Testis (tissue), 2 donors: ENCODE measurements around the gene MAP3K14.

ENCODE experiments used
- POLR2A ChIP-seq: fragments of 450-650 bp; IDR thresholded peaks from one replicate; pipeline ENCODE4 v1.6.1; 2017; ENCODE audit warnings: antibody characterized with exemption, mild to moderate bottlenecking, moderate library complexity
- TF ChIP-seq, protein P1 (sequence below), 3 experiments: fragments of 450-650 bp in 2 of 3; fragments of 200-600 bp in 1 of 3; sonication (generic) in 1 of 3; IDR thresholded peaks; one replicate each; pipeline ENCODE4 v1.5.1; 2016 to 2019; ENCODE audit warnings: antibody characterized with exemption in 3 of 3, mild to moderate bottlenecking in 2 of 3, moderate library complexity in 1 of 3

DNA sequence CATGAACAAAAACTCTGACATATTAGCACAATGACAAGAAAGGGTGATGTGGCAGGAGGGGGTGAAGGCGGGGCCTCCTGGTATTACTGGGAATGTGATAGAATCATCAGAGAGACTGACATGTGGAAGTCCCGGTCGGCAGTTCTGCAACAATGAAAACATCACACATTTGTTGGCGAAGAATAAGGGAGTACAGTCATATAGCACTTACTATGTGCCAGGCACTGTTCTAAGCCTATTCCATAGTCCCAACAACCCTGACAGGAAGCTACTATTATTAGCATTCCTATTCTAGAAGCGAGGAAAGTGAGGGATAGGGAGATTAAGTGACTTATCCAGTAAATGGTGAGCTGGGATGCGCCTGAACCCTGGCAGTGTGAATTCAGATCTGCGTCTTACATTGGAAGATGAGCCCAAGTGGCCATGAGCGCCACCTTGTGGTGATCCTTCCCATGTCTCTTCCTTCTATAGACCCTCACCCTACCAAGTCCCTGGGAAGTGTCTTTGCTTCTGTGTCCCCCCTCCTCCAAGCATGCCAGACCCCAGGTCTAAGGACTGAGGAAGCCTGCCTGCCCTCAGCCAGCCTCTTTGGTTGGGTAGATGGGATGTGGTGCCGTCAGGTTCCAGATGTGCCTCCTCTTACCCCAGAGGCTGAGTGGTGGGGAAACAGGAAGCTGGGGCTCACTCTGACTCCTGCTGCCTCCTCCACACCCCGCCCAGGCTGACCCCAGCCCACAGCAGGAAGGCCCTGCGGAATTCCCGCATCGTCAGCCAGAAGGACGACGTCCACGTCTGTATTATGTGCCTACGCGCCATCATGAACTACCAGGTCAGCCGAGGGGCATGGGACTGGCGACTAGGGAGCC is 81.2 kb downstream of the MAP3K14 start:
- TF ChIP-seq, protein P1, sequence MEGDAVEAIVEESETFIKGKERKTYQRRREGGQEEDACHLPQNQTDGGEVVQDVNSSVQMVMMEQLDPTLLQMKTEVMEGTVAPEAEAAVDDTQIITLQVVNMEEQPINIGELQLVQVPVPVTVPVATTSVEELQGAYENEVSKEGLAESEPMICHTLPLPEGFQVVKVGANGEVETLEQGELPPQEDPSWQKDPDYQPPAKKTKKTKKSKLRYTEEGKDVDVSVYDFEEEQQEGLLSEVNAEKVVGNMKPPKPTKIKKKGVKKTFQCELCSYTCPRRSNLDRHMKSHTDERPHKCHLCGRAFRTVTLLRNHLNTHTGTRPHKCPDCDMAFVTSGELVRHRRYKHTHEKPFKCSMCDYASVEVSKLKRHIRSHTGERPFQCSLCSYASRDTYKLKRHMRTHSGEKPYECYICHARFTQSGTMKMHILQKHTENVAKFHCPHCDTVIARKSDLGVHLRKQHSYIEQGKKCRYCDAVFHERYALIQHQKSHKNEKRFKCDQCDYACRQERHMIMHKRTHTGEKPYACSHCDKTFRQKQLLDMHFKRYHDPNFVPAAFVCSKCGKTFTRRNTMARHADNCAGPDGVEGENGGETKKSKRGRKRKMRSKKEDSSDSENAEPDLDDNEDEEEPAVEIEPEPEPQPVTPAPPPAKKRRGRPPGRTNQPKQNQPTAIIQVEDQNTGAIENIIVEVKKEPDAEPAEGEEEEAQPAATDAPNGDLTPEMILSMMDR (IDR thresholded peaks at IDR 0.05), result peak; percentile 45 to 76 (median 74)
- TF ChIP-seq POLR2A, result no peak
